T-cell (primary cell): ENCODE data around the gene PRLR. TPM values are rescaled to one million over a fixed set of nuclear protein-coding genes. Genes with fewer than 3 reads are reported as not detected.

Source experiments
- ATAC-seq, 4 experiments: fragments of 200-7000 bp in 3 of 4; fragments of 150-1000 bp in 1 of 4; cut with Tn5 transposase; replicated peaks in 1 of 4; 1 replicate in 3 of 4; 2 replicates in 1 of 4; pipeline ENCODE4 v1.10.0; 2021; ENCODE audit warnings: moderate library complexity in 3 of 4, mild to moderate bottlenecking in 2 of 4, moderate number of reproducible peaks in 1 of 4
- CTCF ChIA-PET, 2 donors: fragments of 300-600 bp; sonication (Branson Sonifier 250); formaldehyde crosslinking; loops; one replicate each; lab custom pipeline; 2022; ENCODE audit warnings: antibody characterized with exemption in 2 of 2; lab: Charles Lee
- POLR2A ChIA-PET, 2 donors: fragments of 300-600 bp; sonication (Branson Sonifier 250); formaldehyde crosslinking; loops; one replicate each; lab custom pipeline; 2022; ENCODE audit warnings: antibody characterized with exemption in 2 of 2; lab: Charles Lee
- DNase-seq, 35 experiments: peaks; one replicate each; pipeline versions ENCODE4 v3.0.0 to v3.0.0-alpha.2; 2013 to 2023
- H3K27ac ChIP-seq: one replicate; pipeline ENCODE4 v1.5.1; 2013; ENCODE audit warnings: low read length
- H3K27me3 ChIP-seq, 2 experiments: replicated peaks in 1 of 2; 1 replicate in 1 of 2; 2 replicates in 1 of 2; pipeline versions ENCODE4 v1.6.1 to v1.7.0; 2013; ENCODE audit warnings: low read length in 1 of 2, mixed read lengths in 1 of 2; ENCODE audit not compliant: control insufficient read depth in 2 of 2, insufficient read depth in 2 of 2; ENCODE audit errors: extremely low read depth in 1 of 2
- H3K36me3 ChIP-seq, 2 donors: 1 replicate in 1 of 2; 2 replicates in 1 of 2; pipeline versions ENCODE4 v1.6.1 to v1.7.0; 2013; ENCODE audit warnings: low read length in 1 of 2; ENCODE audit not compliant: control insufficient read depth in 2 of 2, insufficient read depth in 1 of 2; ENCODE audit errors: extremely low read depth in 1 of 2
- H3K4me1 ChIP-seq, 2 experiments: 1 replicate in 1 of 2; 2 replicates in 1 of 2; pipeline versions ENCODE4 v1.6.1 to v1.7.0; 2013; ENCODE audit warnings: low read length in 2 of 2, mixed read lengths in 1 of 2; ENCODE audit not compliant: insufficient read depth in 2 of 2, control insufficient read depth in 1 of 2; ENCODE audit errors: extremely low read depth in 1 of 2
- H3K4me3 ChIP-seq, 2 donors: 1 replicate in 1 of 2; 2 replicates in 1 of 2; pipeline versions ENCODE4 v1.5.1 to v1.7.0; 2013; ENCODE audit warnings: mild to moderate bottlenecking in 2 of 2, low read length in 1 of 2, moderate library complexity in 1 of 2; ENCODE audit not compliant: control insufficient read depth in 1 of 2; ENCODE audit errors: extremely low read depth in 1 of 2
- H3K9me3 ChIP-seq: 2 replicates; pipeline ENCODE4 v1.7.0; 2013
- H3K27ac Mint-ChIP-seq, 2 donors: one replicate each; pipeline ENCODE4 v1.8.0; 2020 to 2021; ENCODE audit warnings: mild to moderate bottlenecking in 2 of 2, mixed read lengths in 2 of 2
- H3K27me3 Mint-ChIP-seq, 2 donors: one replicate each; pipeline ENCODE4 v1.8.0; 2021 to 2022; ENCODE audit warnings: mixed read lengths in 2 of 2
- H3K36me3 Mint-ChIP-seq: one replicate; pipeline ENCODE4 v1.8.0; 2021; ENCODE audit warnings: mixed read lengths
- H3K4me1 Mint-ChIP-seq, 3 donors: one replicate each; pipeline ENCODE4 v1.8.0; 2020 to 2022; ENCODE audit warnings: mixed read lengths in 3 of 3, mild to moderate bottlenecking in 1 of 3
- H3K4me3 Mint-ChIP-seq, 3 donors: one replicate each; pipeline ENCODE4 v1.8.0; 2020 to 2022; ENCODE audit warnings: mild to moderate bottlenecking in 3 of 3, mixed read lengths in 3 of 3, moderate library complexity in 3 of 3
- H3K9me3 Mint-ChIP-seq, 3 donors: one replicate each; pipeline ENCODE4 v1.8.0; 2020 to 2022; ENCODE audit warnings: mixed read lengths in 3 of 3
- WGBS: methylation state at CpG from one replicate; pipeline ENCODE4 v1.1.5; 2013; ENCODE audit warnings: missing lambda C conversion rate; ENCODE audit not compliant: insufficient coverage; 5-methylcytosine and 5-hydroxymethylcytosine counted together
- total RNA-seq, 35 experiments: library from RNA in 6 of 35; stranded (reverse) in 6 of 35; fragments of 120-200 nt in 1 of 35; gene quantifications; one replicate each; pipeline versions ENCODE4 v1.2.1 to v1.2.4 and lab custom pipeline; 2013 to 2026

Gene PRLR
- total RNA-seq, 5 donors from 2014 or later (not counting 1 experiment from before 2014, with no cell fraction given): 0.16 to 0.23 (median 0.23) TPM; not detected in 2

DNA sequence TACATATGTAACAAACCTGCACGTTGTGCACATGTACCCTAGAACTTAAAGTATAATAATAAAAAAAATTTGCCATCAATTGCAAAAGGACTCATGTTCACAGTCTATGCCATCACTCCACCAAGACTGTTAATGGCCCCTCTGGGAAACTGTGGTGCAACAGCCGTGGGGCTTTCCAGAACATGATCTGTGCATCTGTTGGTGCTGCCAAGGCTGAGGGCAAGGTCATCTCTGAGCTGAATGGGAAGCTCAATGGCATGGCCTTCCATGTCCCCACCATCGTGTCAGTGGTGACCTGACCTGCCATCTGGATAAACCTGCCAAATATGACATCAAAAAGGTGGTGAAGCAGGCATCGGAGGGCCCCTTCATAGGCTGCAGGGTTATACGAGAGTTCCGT, 149.2 kb downstream of the PRLR start:
- no peak for DNase-seq
- H3K27me3 Mint-ChIP-seq: peaks cover 6 to 19% of the 10 kb centered on the region in 2 donors
- ATAC-seq: no peak
- WGBS: 75% methylated on average over 2 of the region's 6 CpGs
- Histone ChIP-seq H3K27ac (no peak overlapping the region), H3K4me3 (no peak overlapping the region), H3K9me3 (no peaks in the 10 kb centered on the region), H3K4me1 (no peaks in the 10 kb centered on the region), H3K27me3 (peaks cover 0 to 2% of the 10 kb centered on the region in 2 experiments), H3K36me3 (no peaks in the 10 kb centered on the region)
- H3K36me3 Mint-ChIP-seq: no peaks in the 10 kb centered on the region
- H3K4me3 Mint-ChIP-seq: no peak overlapping the region
- peaks cover 0 to 4% (median 0%) of the 10 kb centered on the region in 3 donors for H3K9me3 Mint-ChIP-seq
- no peak overlapping the region for H3K27ac Mint-ChIP-seq
- POLR2A ChIA-PET: no interaction called here
- CTCF ChIA-PET: no interaction called here
- H3K4me1 Mint-ChIP-seq: no peaks in the 10 kb centered on the region

DNA sequence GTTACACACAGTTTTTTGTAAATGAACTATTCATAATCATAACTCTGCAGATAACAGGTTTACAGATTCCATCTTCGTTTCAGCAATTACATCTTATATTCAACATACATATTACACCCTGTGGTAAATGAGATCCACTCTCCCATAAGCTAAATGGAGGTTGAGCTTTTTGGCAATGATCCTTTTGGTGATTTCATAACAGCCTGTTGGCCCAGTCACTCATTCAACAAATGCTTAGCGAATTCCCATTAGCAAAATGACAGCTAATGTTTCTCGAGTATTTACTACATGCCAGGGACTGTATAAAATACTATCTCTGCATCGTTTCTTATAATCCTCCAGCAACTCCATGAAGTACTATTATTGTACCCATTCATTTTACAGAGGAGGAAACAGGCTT, 157.1 kb downstream of the PRLR start:
- Histone ChIP-seq H3K9me3 (peaks cover 5% of the 10 kb centered on the region), H3K4me1 (no peaks in the 10 kb centered on the region), H3K36me3 (no peaks in the 10 kb centered on the region), H3K27ac (no peak overlapping the region), H3K27me3 (peaks cover 0 to 6% of the 10 kb centered on the region in 2 experiments), H3K4me3 (no peak overlapping the region)
- DNase-seq (no peak), ATAC-seq (no peak)
- Mint-ChIP-seq H3K27ac (no peak overlapping the region), H3K9me3 (peaks cover 0 to 5% (median 0%) of the 10 kb centered on the region in 3 donors), H3K36me3 (no peaks in the 10 kb centered on the region), H3K4me3 (no peak overlapping the region), H3K27me3 (peaks cover 20 to 35% of the 10 kb centered on the region in 2 donors), H3K4me1 (no peaks in the 10 kb centered on the region)
- POLR2A ChIA-PET: no interaction called here
- CTCF ChIA-PET: no interaction called here
- WGBS: 67% methylated on average over 1 of the region's 4 CpGs

DNA sequence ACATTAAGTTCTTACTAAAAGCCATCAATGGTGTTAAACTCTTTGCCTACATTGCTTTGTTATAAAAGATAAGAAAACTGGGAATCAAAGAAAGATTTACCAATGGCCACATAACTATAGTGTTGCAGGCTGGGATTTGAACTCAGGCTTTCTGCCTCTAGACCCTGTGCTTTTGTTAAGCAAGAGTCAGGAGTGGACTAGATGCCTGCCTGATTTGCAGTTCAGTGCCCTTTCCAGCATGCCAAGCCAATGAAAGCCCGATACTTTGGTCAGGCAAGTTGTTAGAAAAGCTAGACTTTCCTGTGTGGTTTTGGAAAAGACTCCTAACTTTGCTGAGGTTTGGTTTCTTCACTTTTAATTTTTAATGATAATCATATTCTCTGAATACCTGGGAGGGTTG, 161.1 kb downstream of the PRLR start:
- Histone ChIP-seq H3K4me3 (no peak overlapping the region), H3K9me3 (peaks cover 5% of the 10 kb centered on the region), H3K27me3 (peaks cover 0 to 4% of the 10 kb centered on the region in 2 experiments), H3K36me3 (no peaks in the 10 kb centered on the region), H3K4me1 (no peaks in the 10 kb centered on the region), H3K27ac (no peak overlapping the region)
- ATAC-seq: no peak
- POLR2A ChIA-PET: interaction anchor here in 1 of 2 donors (0.6 kb wide), 1 partner anchor 1017 kb away, joined by 8 read pairs; no protein-coding TSS in a partner anchor
- Mint-ChIP-seq H3K9me3 (no peaks in the 10 kb centered on the region), H3K36me3 (no peaks in the 10 kb centered on the region), H3K27ac (no peak overlapping the region), H3K27me3 (peaks cover 20 to 23% of the 10 kb centered on the region in 2 donors), H3K4me1 (no peaks in the 10 kb centered on the region), H3K4me3 (no peak overlapping the region)
- CTCF ChIA-PET: no interaction called here
- WGBS: 60% methylated on average over 1 of the region's 1 CpG
- DNase-seq: no peak

DNA sequence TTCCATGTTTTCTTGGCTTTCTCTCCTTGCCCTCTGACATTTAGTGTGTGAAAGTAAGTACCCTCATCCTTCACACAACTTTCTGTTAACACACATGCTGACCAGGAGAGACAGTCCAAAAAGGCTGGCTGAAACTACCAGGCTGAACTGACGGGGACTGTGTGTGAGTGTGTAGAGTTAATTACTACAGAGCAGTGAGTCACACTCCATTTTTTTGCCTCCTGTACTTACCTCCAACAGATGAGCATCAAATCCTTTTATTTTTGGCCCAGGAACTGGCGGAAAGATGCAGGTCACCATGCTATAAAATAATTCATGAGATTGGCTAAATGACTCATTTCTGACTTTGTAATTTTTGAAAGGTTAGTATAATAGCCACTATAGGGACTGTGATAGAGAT, 162.3 kb downstream of the PRLR start:
- H3K4me3 ChIP-seq: no peak overlapping the region
- no peak for DNase-seq
- ChIA-PET CTCF (no interaction called here), POLR2A (no interaction called here)
- no peaks in the 10 kb centered on the region for H3K9me3 ChIP-seq
- H3K4me1 ChIP-seq: no peaks in the 10 kb centered on the region
- H3K27ac Mint-ChIP-seq: no peak overlapping the region
- H3K27me3 ChIP-seq: peaks cover 0 to 4% of the 10 kb centered on the region in 2 experiments
- WGBS: no CpG with 5 or more reads among the region's 2 CpGs
- H3K27me3 Mint-ChIP-seq: peaks cover 15 to 17% of the 10 kb centered on the region in 2 donors
- no peaks in the 10 kb centered on the region for H3K9me3 Mint-ChIP-seq
- H3K4me3 Mint-ChIP-seq: no peak overlapping the region
- H3K27ac ChIP-seq: no peak overlapping the region
- no peaks in the 10 kb centered on the region for H3K36me3 Mint-ChIP-seq
- no peaks in the 10 kb centered on the region for H3K36me3 ChIP-seq
- no peak for ATAC-seq
- no peaks in the 10 kb centered on the region for H3K4me1 Mint-ChIP-seq

DNA sequence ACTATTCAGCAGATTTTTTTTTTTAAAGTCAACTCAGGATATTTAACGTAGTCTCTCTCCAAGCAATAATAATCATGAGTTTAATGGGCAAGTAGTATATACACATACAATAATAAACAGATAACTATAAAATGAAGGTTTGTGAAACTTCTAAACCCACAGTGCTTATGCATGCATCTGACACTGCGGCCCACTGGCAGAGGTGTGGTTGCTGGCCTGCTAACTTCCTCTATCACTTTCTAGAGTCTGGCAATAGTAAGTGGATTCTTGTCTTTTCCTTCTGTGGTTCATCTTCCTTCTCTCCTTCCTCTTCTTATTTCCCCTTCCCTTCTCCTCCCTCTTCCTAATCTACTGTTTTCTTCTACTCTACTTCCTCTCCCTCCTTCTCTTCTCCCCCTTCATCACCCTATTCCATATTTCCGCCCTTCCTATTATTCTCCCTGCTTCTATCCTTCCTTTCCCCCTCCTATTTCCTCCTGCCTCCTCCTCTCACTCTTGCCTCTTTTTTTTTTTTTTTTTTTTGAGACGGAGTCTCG, 164.0 kb downstream of the PRLR start:
- no peak overlapping the region for H3K4me3 Mint-ChIP-seq
- peaks cover 13 to 17% of the 10 kb centered on the region in 2 donors for H3K27me3 Mint-ChIP-seq
- H3K4me3 ChIP-seq: no peak overlapping the region
- no peaks in the 10 kb centered on the region for H3K36me3 ChIP-seq
- H3K27ac Mint-ChIP-seq: no peak overlapping the region
- ATAC-seq (no peak), DNase-seq (no peak)
- no peaks in the 10 kb centered on the region for H3K27me3 ChIP-seq
- no peaks in the 10 kb centered on the region for H3K4me1 ChIP-seq
- no peaks in the 10 kb centered on the region for H3K4me1 Mint-ChIP-seq
- WGBS: no CpG with 5 or more reads among the region's 5 CpGs
- no peak overlapping the region for H3K27ac ChIP-seq
- H3K9me3 Mint-ChIP-seq: no peaks in the 10 kb centered on the region
- no peaks in the 10 kb centered on the region for H3K9me3 ChIP-seq
- POLR2A ChIA-PET: no interaction called here
- H3K36me3 Mint-ChIP-seq: no peaks in the 10 kb centered on the region
- CTCF ChIA-PET: no interaction called here

DNA sequence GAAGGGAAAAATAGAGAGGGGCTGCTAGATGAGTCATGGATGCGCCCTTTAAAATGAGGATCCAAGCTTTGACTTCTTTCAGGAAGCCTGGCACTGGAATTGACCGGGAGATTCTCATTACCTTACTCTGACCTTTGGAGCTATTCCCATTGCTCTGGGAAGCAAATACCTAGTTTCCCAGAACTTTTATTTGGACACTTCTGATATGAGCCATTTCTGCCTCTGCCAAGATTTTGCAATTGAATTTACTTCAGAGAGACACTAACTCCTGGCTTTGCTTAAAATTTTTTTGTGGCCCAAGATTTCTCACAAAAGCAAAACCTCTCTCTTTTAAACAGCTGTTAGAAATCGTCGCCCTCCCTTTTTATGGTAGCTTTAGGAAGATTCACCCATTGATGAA, 166.9 kb downstream of the PRLR start:
- ChIA-PET POLR2A (no interaction called here), CTCF (no interaction called here)
- H3K27me3 ChIP-seq: no peaks in the 10 kb centered on the region
- H3K9me3 ChIP-seq: no peaks in the 10 kb centered on the region
- Mint-ChIP-seq H3K36me3 (no peaks in the 10 kb centered on the region), H3K4me1 (no peaks in the 10 kb centered on the region), H3K27ac (no peak overlapping the region), H3K9me3 (no peaks in the 10 kb centered on the region), H3K27me3 (peaks cover 4 to 15% of the 10 kb centered on the region in 2 donors), H3K4me3 (no peak overlapping the region)
- H3K4me1 ChIP-seq: no peaks in the 10 kb centered on the region
- no peak overlapping the region for H3K27ac ChIP-seq
- 100% methylated on average over 1 of the region's 4 CpGs for WGBS
- DNase-seq (no peak), ATAC-seq (no peak)
- H3K4me3 ChIP-seq: no peak overlapping the region
- H3K36me3 ChIP-seq: no peaks in the 10 kb centered on the region
